Subcutaneous abdominal adipose tissue (tissue), 5 donors: Measurements from ENCODE around the gene RABL2A.
"Not testable (repeated sequence)": the region's sequence is repeated elsewhere in the genome, so short reads cannot be mapped to it uniquely, and the experiment has no call there.

Source experiments
- H3K27ac ChIP-seq: one replicate; pipeline ENCODE4 v1.7.0; 2013; ENCODE audit warnings: low read depth, mild to moderate bottlenecking, inconsistent platforms, low read length, moderate library complexity
- H3K27me3 ChIP-seq, 5 donors: one replicate each; pipeline ENCODE4 v1.7.0; 2013; ENCODE audit warnings: low read length in 5 of 5, inconsistent platforms in 1 of 5; ENCODE audit not compliant: control insufficient read depth in 5 of 5, insufficient read depth in 4 of 5
- H3K36me3 ChIP-seq, 5 donors: one replicate each; pipeline ENCODE4 v1.7.0; 2013; ENCODE audit warnings: low read length in 5 of 5; ENCODE audit not compliant: control insufficient read depth in 5 of 5, insufficient read depth in 5 of 5
- H3K4me1 ChIP-seq, 5 donors: one replicate each; pipeline ENCODE4 v1.7.0; 2013; ENCODE audit warnings: low read length in 5 of 5, mild to moderate bottlenecking in 3 of 5, moderate library complexity in 1 of 5; ENCODE audit not compliant: control insufficient read depth in 5 of 5, insufficient read depth in 5 of 5
- H3K4me3 ChIP-seq, 5 donors: one replicate each; pipeline ENCODE4 v1.7.0; 2013; ENCODE audit warnings: low read length in 5 of 5, low read depth in 1 of 5
- H3K9ac ChIP-seq, 5 donors: one replicate each; pipeline ENCODE4 v1.7.0; 2013; ENCODE audit warnings: low read length in 5 of 5, mild to moderate bottlenecking in 4 of 5, moderate library complexity in 3 of 5
- H3K9me3 ChIP-seq, 5 donors: one replicate each; pipeline ENCODE4 v1.7.0; 2013; ENCODE audit warnings: low read length in 5 of 5; ENCODE audit not compliant: control insufficient read depth in 5 of 5
- donor health status: healthy.
- donor health status: healthy.
- donor health status: healthy.
- donor health status: healthy.
- donor health status: healthy.

Gene RABL2A

GRCh38 chr2:113652599-113652998 lies 25.5 kb downstream of the RABL2A start:
- H3K27me3 ChIP-seq, H3K9ac ChIP-seq, H3K4me1 ChIP-seq, H3K36me3 ChIP-seq, H3K9me3 ChIP-seq, H3K27ac ChIP-seq, H3K4me3 ChIP-seq: not testable (repeated sequence)

GRCh38 chr2:113656031-113656624 lies 29.1 kb downstream of the RABL2A start:
- not testable (repeated sequence) for H3K4me3 ChIP-seq, H3K4me1 ChIP-seq, H3K36me3 ChIP-seq, H3K27me3 ChIP-seq, H3K27ac ChIP-seq, H3K9me3 ChIP-seq, H3K9ac ChIP-seq

DNA sequence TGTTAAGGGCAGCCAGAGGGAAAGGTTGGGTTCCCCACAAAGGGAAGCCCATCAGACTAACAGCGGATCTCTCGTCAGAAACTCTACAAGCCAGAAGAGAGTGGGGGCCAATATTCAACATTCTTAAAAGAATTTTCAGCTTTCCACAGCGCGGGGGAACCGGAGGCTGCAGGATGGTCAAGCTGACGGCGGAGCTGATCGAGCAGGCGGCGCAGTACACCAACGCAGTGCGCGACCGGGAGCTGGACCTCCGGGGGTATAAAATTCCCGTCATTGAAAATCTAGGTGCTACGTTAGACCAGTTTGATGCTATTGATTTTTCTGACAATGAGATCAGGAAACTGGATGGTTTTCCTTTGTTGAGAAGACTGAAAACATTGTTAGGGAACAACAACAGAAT lies 30.7 kb downstream of the RABL2A start:
- not testable (repeated sequence) for H3K36me3 ChIP-seq, H3K4me1 ChIP-seq, H3K9ac ChIP-seq, H3K9me3 ChIP-seq, H3K4me3 ChIP-seq, H3K27me3 ChIP-seq, H3K27ac ChIP-seq

GRCh38 chr2:113663285-113664060 lies 36.4 kb downstream of the RABL2A start:
- not testable (repeated sequence) for H3K27ac ChIP-seq, H3K4me3 ChIP-seq, H3K36me3 ChIP-seq, H3K9ac ChIP-seq, H3K4me1 ChIP-seq, H3K27me3 ChIP-seq, H3K9me3 ChIP-seq

GRCh38 chr2:113664761-113665533 lies 37.9 kb downstream of the RABL2A start:
- H3K9me3 ChIP-seq, H3K27me3 ChIP-seq, H3K9ac ChIP-seq, H3K36me3 ChIP-seq, H3K4me3 ChIP-seq, H3K27ac ChIP-seq, H3K4me1 ChIP-seq: not testable (repeated sequence)

GRCh38 chr2:113669013-113669412 lies 41.9 kb downstream of the RABL2A start:
- H3K27me3 ChIP-seq, H3K36me3 ChIP-seq, H3K27ac ChIP-seq, H3K4me3 ChIP-seq, H3K9ac ChIP-seq, H3K9me3 ChIP-seq, H3K4me1 ChIP-seq: not testable (repeated sequence)

DNA sequence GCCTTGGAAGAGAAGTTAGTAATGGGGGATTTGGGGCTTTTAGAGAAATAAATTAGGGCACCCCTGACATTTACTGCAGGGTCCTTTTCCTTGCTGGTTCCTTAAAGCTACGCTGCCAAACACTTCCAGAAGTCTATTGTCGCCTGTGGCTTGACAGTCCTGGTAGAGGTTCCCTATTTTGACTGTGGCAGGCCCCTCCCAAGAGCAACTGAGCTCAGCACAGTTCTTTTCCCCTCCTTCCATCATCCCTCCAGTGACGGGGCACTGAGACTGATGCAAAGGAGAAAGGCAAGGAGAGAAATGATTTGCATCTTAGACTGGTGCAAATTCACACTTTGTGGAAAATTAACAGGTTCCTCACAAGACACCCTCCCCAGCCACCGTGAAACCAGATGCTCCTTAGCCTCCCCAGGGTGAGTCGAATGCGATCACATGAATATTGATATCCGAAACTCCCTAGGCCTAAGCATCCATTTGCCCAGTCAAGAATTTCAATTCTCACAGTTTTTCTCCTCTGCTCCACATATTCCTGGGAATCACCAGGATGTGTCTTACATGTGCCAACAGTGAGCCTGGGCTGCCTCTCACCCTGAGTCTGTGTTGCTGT lies 45.4 kb downstream of the RABL2A start:
- Histone ChIP-seq H3K27me3 (no peaks in the 10 kb centered on the region), H3K4me1 (peaks cover 0 to 9% (median 0%) of the 10 kb centered on the region in 5 donors), H3K9me3 (no peaks in the 10 kb centered on the region), H3K27ac (no peak overlapping the region), H3K9ac (no peak overlapping the region), H3K4me3 (no peak overlapping the region), H3K36me3 (no peaks in the 10 kb centered on the region)

DNA sequence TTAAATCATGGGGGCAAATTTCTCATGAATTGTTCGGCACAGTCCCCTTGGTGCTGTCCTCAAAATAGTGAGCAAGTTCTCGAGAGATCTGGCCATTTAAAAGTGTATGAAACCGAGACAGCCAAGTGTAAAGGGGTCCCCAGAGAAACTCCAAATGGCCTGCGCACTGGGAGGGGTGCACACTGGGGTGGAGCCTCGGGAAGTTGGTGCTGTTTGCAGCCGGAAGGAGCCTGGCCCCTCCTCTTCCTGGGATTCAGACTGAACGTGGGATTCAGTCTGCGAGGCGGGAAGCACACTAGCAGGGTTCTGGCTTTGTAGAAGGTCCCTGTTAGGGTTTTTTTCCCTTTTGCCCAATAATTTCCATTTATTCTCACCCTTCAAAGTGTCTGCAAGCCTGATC lies 48.8 kb downstream of the RABL2A start:
- Histone ChIP-seq H3K9ac (no peak overlapping the region), H3K36me3 (no peaks in the 10 kb centered on the region), H3K27me3 (no peaks in the 10 kb centered on the region), H3K27ac (no peak overlapping the region), H3K4me3 (peak overlapping the region in 1 of 5 donors; percentile 17), H3K9me3 (no peaks in the 10 kb centered on the region), H3K4me1 (peaks cover 0 to 9% (median 0%) of the 10 kb centered on the region in 5 donors)

DNA sequence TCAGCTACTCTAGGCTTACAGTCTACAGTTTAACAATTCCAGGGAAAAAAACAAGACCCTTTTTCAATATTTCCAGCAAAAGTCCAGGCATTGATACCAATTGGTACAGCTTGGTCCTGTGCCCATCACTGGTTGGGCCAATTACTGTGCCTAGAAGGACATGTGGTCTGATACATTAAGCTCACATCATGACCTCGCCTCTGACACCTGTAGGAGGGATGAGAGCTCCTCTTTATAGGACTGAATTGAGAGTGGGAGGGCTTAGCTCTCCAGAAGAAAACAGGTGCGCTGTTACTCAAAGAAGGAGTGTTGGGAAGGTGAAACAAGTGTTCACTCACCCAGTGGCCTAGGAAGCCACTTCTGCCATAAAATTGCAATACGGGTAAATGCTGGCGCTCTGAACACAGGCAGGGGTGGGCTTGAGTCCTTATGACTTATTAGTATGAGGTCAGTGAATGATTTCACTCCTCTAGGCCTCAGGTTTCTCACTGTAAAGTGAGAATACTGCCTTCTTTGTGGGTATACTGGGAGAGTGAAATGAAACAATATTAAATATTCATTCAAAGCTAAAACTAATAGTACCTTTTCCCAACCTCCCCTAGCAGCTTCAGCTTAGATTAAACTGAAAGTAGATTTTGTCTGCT lies 49.7 kb downstream of the RABL2A start:
- H3K9ac ChIP-seq, result no peak overlapping the region
- no peak overlapping the region for H3K27ac ChIP-seq
- H3K27me3 ChIP-seq, result no peaks in the 10 kb centered on the region
- H3K4me1 ChIP-seq, result peaks cover 0 to 9% (median 0%) of the 10 kb centered on the region in 5 donors
- H3K9me3 ChIP-seq, result no peaks in the 10 kb centered on the region
- no peak overlapping the region for H3K4me3 ChIP-seq
- H3K36me3 ChIP-seq, result no peaks in the 10 kb centered on the region
